Smooth muscle cell (in vitro differentiated cells): ENCODE data around the gene GABRR2. TPM values are rescaled to one million over a fixed set of nuclear protein-coding genes. Genes with fewer than 3 reads are reported as not detected.
"Not testable (repeated sequence)": the region's sequence is repeated elsewhere in the genome, so short reads cannot be mapped to it uniquely, and the experiment has no call there.

Source experiments
- DNase-seq: peaks from one replicate; lab custom pipeline; 2025; ENCODE audit not compliant: unreplicated experiment; lab: John Stamatoyannopoulos, UW
- H2AFZ ChIP-seq: fragments of 200-600 bp; sonication (generic); 2 replicates; pipeline ENCODE4 v1.6.0; 2016; ENCODE audit warnings: antibody characterized with exemption, low read depth, mild to moderate bottlenecking
- H3F3A ChIP-seq: fragments of 200-600 bp; sonication (generic); 2 replicates; pipeline ENCODE4 v1.6.0; 2017; ENCODE audit warnings: antibody characterized with exemption, low read depth
- H3K27ac ChIP-seq: fragments of 200-600 bp; sonication (generic); 2 replicates; pipeline ENCODE4 v1.5.1; 2016; ENCODE audit warnings: low read depth, mild to moderate bottlenecking
- H3K27me3 ChIP-seq: fragments of 200-600 bp; sonication (generic); 2 replicates; pipeline ENCODE4 v1.6.1; 2016; ENCODE audit warnings: low read depth, mild to moderate bottlenecking
- H3K36me3 ChIP-seq: fragments of 200-600 bp; sonication (generic); 2 replicates; pipeline ENCODE4 v1.5.1; 2016; ENCODE audit warnings: low read depth
- H3K4me1 ChIP-seq: fragments of 200-600 bp; sonication (generic); 2 replicates; pipeline ENCODE4 v1.5.1; 2016; ENCODE audit warnings: low read depth
- H3K4me2 ChIP-seq: fragments of 200-600 bp; sonication (generic); 2 replicates; pipeline ENCODE4 v1.6.0; 2016; ENCODE audit warnings: mild to moderate bottlenecking
- H3K4me3 ChIP-seq: fragments of 200-600 bp; sonication (generic); 2 replicates; pipeline ENCODE4 v1.5.1; 2016; ENCODE audit warnings: mild to moderate bottlenecking
- H3K79me2 ChIP-seq: fragments of 200-600 bp; sonication (generic); 2 replicates; pipeline ENCODE4 v1.6.0; 2016; ENCODE audit warnings: low read depth, mild to moderate bottlenecking
- H3K9ac ChIP-seq: fragments of 200-600 bp; sonication (generic); 2 replicates; pipeline ENCODE4 v1.6.0; 2016; ENCODE audit warnings: low read depth
- H3K9me3 ChIP-seq: fragments of 200-600 bp; sonication (generic); replicated peaks from 2 replicates; pipeline ENCODE4 v1.5.1; 2016; ENCODE audit warnings: low read depth
- H4K20me1 ChIP-seq: fragments of 200-600 bp; sonication (generic); 2 replicates; pipeline ENCODE4 v1.6.0; 2016; ENCODE audit warnings: low read depth
- CTCF ChIP-seq: fragments of 200-600 bp; sonication (generic); IDR thresholded peaks from 2 replicates; pipeline ENCODE4 v1.5.1; 2017; ENCODE audit warnings: borderline replicate concordance, mild to moderate bottlenecking, antibody characterized with exemption; ENCODE audit not compliant: insufficient read depth, poor library complexity, severe bottlenecking
- WGBS: methylation state at CpG from one replicate; pipeline ENCODE4 v1.1.7; 2016; ENCODE audit warnings: low lambda C conversion rate; 5-methylcytosine and 5-hydroxymethylcytosine counted together
- polyA plus RNA-seq: library from polyadenylated mRNA; unstranded; fragments of >200 nt; fragmentation: Nextera tagmentation; extraction: Ambion mirVana; gene quantifications from 2 replicates; pipeline ENCODE4 v1.2.1, GENCODE V29; 2016
- total RNA-seq: library from RNA; depleted of rRNA; stranded (reverse); fragments of >200 nt; gene quantifications from 2 replicates; pipeline ENCODE4 v1.2.3, GENCODE V29; 2014

GABRR2 gene
- total and polyA plus RNA-seq, 2 experiments from 2014 or later, result 0.24 to 3.2 TPM

GRCh38 chr6:89310929-89311328 lies 4.2 kb downstream of the GABRR2 start:
- Histone ChIP-seq H3K79me2 (no peaks in the 10 kb centered on the region), H3K4me1 (peaks cover 24% of the 10 kb centered on the region), H3F3A (peaks cover 12% of the 10 kb centered on the region), H3K4me2 (peak overlapping the region; percentile 76), H2AFZ (no peak overlapping the region), H3K9ac (no peak overlapping the region), H3K36me3 (no peaks in the 10 kb centered on the region), H3K4me3 (no peak overlapping the region), H3K27ac (peak overlapping the region; percentile 61), H4K20me1 (peaks cover 5% of the 10 kb centered on the region), H3K27me3 (peaks cover 39% of the 10 kb centered on the region), H3K9me3 (no peaks in the 10 kb centered on the region)
- no peak for TF ChIP-seq CTCF
- 1% methylated on average over 11 of the region's 11 CpGs for WGBS
- peak; percentile 39 for DNase-seq

- peaks cover 5% of the 10 kb centered on the region for H4K20me1 ChIP-seq
- peaks cover 24% of the 10 kb centered on the region for H3K4me1 ChIP-seq
- no peak overlapping the region for H3K9ac ChIP-seq
- peaks cover 12% of the 10 kb centered on the region for H3F3A ChIP-seq
- no peak overlapping the region for H3K4me2 ChIP-seq
- no peaks in the 10 kb centered on the region for H3K9me3 ChIP-seq
- H3K79me2 ChIP-seq, result no peaks in the 10 kb centered on the region
- H3K4me3 ChIP-seq, result no peak overlapping the region
- DNase-seq, result no peak
- H3K27me3 ChIP-seq, result peaks cover 52% of the 10 kb centered on the region
- H2AFZ ChIP-seq, result no peak overlapping the region
- WGBS, result 86% methylated on average over 9 of the region's 9 CpGs
- H3K27ac ChIP-seq, result no peak overlapping the region
- TF ChIP-seq CTCF, result no peak
- no peaks in the 10 kb centered on the region for H3K36me3 ChIP-seq
Observed at GRCh38 chr6:89308525-89309395, 6.3 kb downstream of the GABRR2 start.

GRCh38 chr6:89304517-89304916 lies 10.6 kb downstream of the GABRR2 start:
- H3K9me3 ChIP-seq, H3K4me1 ChIP-seq, H3K9ac ChIP-seq, H3K79me2 ChIP-seq, H3K4me2 ChIP-seq, H4K20me1 ChIP-seq, H2AFZ ChIP-seq, H3K36me3 ChIP-seq, DNase-seq, H3K4me3 ChIP-seq, H3K27ac ChIP-seq, H3F3A ChIP-seq: not testable (repeated sequence)
- H3K27me3 ChIP-seq, result peaks cover 45% of the 10 kb centered on the region
- 82% methylated on average over 3 of the region's 3 CpGs for WGBS

GRCh38 chr6:89302936-89303335 lies 12.2 kb downstream of the GABRR2 start:
- no peak overlapping the region for H2AFZ ChIP-seq
- no peak for TF ChIP-seq CTCF
- H3K4me2 ChIP-seq, result no peak overlapping the region
- H3K4me3 ChIP-seq, result no peak overlapping the region
- H3F3A ChIP-seq, result no peaks in the 10 kb centered on the region
- H4K20me1 ChIP-seq, result no peaks in the 10 kb centered on the region
- H3K27me3 ChIP-seq, result peaks cover 32% of the 10 kb centered on the region
- H3K27ac ChIP-seq, result no peak overlapping the region
- DNase-seq, result no peak
- no peaks in the 10 kb centered on the region for H3K36me3 ChIP-seq
- WGBS, result 91% methylated on average over 10 of the region's 10 CpGs
- H3K9ac ChIP-seq, result no peak overlapping the region
- H3K79me2 ChIP-seq, result no peaks in the 10 kb centered on the region
- H3K4me1 ChIP-seq, result peaks cover 8% of the 10 kb centered on the region
- no peaks in the 10 kb centered on the region for H3K9me3 ChIP-seq
